ENCODE results near the gene MYO18A. TPM values are rescaled to one million over a fixed set of nuclear protein-coding genes. Genes with fewer than 3 reads are reported as not detected.

Gene MYO18A
- total RNA-seq, 1 donor from 2014 or later: 42.4 TPM

Other genes starting within 250 kb of the MYO18A start
- gene PHF12, start 228.9 kb downstream of the MYO18A start, total RNA-seq: 16.8 and 25.8 TPM in 2 replicates
- gene SEZ6, start 174.4 kb downstream of the MYO18A start, total RNA-seq: not detected in 2 replicates
- gene PIPOX, start 137.3 kb downstream of the MYO18A start, total RNA-seq: 0.93 and 3.1 TPM in 2 replicates
- not detected in 2 replicates for gene CRYBA1, start 66.5 kb upstream of the MYO18A start, total RNA-seq
- gene NUFIP2, start 113.8 kb upstream of the MYO18A start, total RNA-seq: 38.5 and 43.7 TPM in 2 replicates
- gene TAOK1, start 210.0 kb upstream of the MYO18A start, total RNA-seq: 67.6 and 94.3 TPM in 2 replicates

Measured in dermis blood vessel endothelial cell (primary cell).